OCI-LY1 (cell line): Measurements from ENCODE around the gene HOMER2.
"Not testable (repeated sequence)": the region's sequence is repeated elsewhere in the genome, so short reads cannot be mapped to it uniquely, and the experiment has no call there.

Experiments
- H2AFZ ChIP-seq: fragments of 200-600 bp; sonication (generic), shearing (Covaris generic); 2 replicates; pipeline ENCODE4 v1.6.0; 2014; ENCODE audit warnings: antibody characterized with exemption, mild to moderate bottlenecking, low read length
- H3F3A ChIP-seq: fragments of 200-600 bp; sonication (generic), shearing (Covaris generic); 2 replicates; pipeline ENCODE4 v1.6.0; 2014; ENCODE audit warnings: mild to moderate bottlenecking, antibody characterized with exemption, low read length, moderate library complexity; ENCODE audit not compliant: insufficient read depth
- H3K27ac ChIP-seq: fragments of 200-600 bp; sonication (generic); 2 replicates; pipeline ENCODE4 v1.5.1; 2014; ENCODE audit warnings: low read length, mixed run types, mild to moderate bottlenecking, low read depth; ENCODE audit not compliant: poor library complexity, severe bottlenecking
- H3K27me3 ChIP-seq: fragments of 200-600 bp; sonication (generic); 2 replicates; pipeline ENCODE4 v1.6.0; 2014; ENCODE audit warnings: antibody characterized with exemption, mild to moderate bottlenecking, low read length, moderate library complexity; ENCODE audit not compliant: insufficient read depth
- H3K36me3 ChIP-seq: fragments of 200-600 bp; sonication (generic); 2 replicates; pipeline ENCODE4 v1.6.1; 2014; ENCODE audit warnings: mild to moderate bottlenecking, antibody characterized with exemption, low read length, moderate library complexity, mixed read lengths; ENCODE audit not compliant: insufficient read depth
- H3K4me1 ChIP-seq: fragments of 200-600 bp; sonication (generic); 2 replicates; pipeline ENCODE4 v1.5.1; 2014; ENCODE audit warnings: mild to moderate bottlenecking, low read length, moderate library complexity; ENCODE audit not compliant: insufficient read depth, severe bottlenecking
- H3K4me2 ChIP-seq: fragments of 200-600 bp; sonication (generic), shearing (Covaris generic); 2 replicates; pipeline ENCODE4 v1.6.1; 2014; ENCODE audit warnings: low read length
- H3K4me3 ChIP-seq: fragments of 200-600 bp; sonication (generic); 2 replicates; pipeline ENCODE4 v1.5.1; 2014; ENCODE audit warnings: low read length, low read depth, mild to moderate bottlenecking, mixed read lengths; ENCODE audit not compliant: poor library complexity, severe bottlenecking
- H3K79me2 ChIP-seq: fragments of 200-600 bp; shearing (Covaris generic); 2 replicates; pipeline ENCODE4 v1.6.1; 2016; ENCODE audit warnings: mixed run types, low read length, mixed read lengths; ENCODE audit not compliant: insufficient read depth
- H3K9ac ChIP-seq: fragments of 200-600 bp; sonication (generic), shearing (Covaris generic); 2 replicates; pipeline ENCODE4 v1.6.1; 2014; ENCODE audit warnings: mild to moderate bottlenecking, low read length, mixed read lengths
- H3K9me2 ChIP-seq: fragments of 200-600 bp; sonication (generic), shearing (Covaris generic); 2 replicates; pipeline ENCODE4 v1.6.1; 2014; ENCODE audit warnings: low read depth, mild to moderate bottlenecking, low read length, mixed read lengths
- H3K9me3 ChIP-seq: fragments of 200-600 bp; shearing (Covaris generic); 2 replicates; pipeline ENCODE4 v1.6.1; 2014; ENCODE audit warnings: low read length, mixed read lengths
- H4K20me1 ChIP-seq: fragments of 200-600 bp; sonication (generic), shearing (Covaris generic); 2 replicates; pipeline ENCODE4 v1.6.0; 2016; ENCODE audit warnings: mild to moderate bottlenecking, low read length; ENCODE audit not compliant: insufficient read depth
- CTCF ChIP-seq: fragments of 200-600 bp; sonication (generic), shearing (Covaris generic); IDR thresholded peaks from 2 replicates; pipeline ENCODE4 v1.5.1; 2017; ENCODE audit warnings: mild to moderate bottlenecking, antibody characterized with exemption, low read length, moderate library complexity, mixed read lengths
- EZH2 ChIP-seq: fragments of 200-600 bp; sonication (generic), shearing (Covaris generic); IDR thresholded peaks from 2 replicates; pipeline ENCODE4 v1.8.0; 2017; ENCODE audit warnings: borderline replicate concordance, mixed run types, mild to moderate bottlenecking, antibody characterized with exemption, low read length, moderate library complexity, mixed read lengths

Gene HOMER2

GRCh38 chr15:82870727-82871320 lies 81.7 kb downstream of the HOMER2 start:
- Histone ChIP-seq H3K9me3 (no peaks in the 10 kb centered on the region), H4K20me1 (no peaks in the 10 kb centered on the region), H3K9me2 (no peaks in the 10 kb centered on the region), H3K79me2 (no peaks in the 10 kb centered on the region), H2AFZ (no peak overlapping the region), H3K36me3 (no peaks in the 10 kb centered on the region), H3K9ac (no peak overlapping the region), H3K4me3 (no peak overlapping the region), H3K27me3 (no peaks in the 10 kb centered on the region), H3K4me1 (no peaks in the 10 kb centered on the region), H3K27ac (no peak overlapping the region), H3K4me2 (no peak overlapping the region), H3F3A (no peaks in the 10 kb centered on the region)
- no peak for TF ChIP-seq EZH2
- TF ChIP-seq CTCF = no peak

GRCh38 chr15:82865981-82866380 lies 86.5 kb downstream of the HOMER2 start:
- H3F3A ChIP-seq, H3K4me3 ChIP-seq, H3K9me3 ChIP-seq, H3K79me2 ChIP-seq, H3K4me2 ChIP-seq, H3K27ac ChIP-seq, H3K9me2 ChIP-seq, H2AFZ ChIP-seq, H3K27me3 ChIP-seq, H3K9ac ChIP-seq, H3K36me3 ChIP-seq, H4K20me1 ChIP-seq, H3K4me1 ChIP-seq: not testable (repeated sequence)

DNA sequence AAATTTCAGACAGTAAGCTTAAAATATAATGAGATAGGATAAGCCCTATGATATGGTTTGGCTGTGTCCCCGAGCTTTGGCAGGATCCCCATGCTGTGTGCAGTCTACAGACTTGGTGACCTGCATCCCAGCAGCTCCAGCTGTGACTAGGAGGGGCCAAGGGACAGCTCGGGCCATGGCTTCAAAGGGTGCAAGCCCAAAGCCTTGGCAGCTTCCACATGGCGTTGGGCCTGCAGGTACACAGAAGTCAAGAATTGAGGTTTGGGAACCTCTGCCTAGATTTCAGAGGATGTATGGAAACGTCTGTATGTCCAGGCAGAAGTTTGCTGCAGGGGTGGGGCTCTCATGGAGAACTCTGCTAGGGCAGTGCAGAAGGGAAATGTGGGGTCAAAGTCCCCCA lies 86.9 kb downstream of the HOMER2 start:
- not testable (repeated sequence) for H3K9me2 ChIP-seq, H3K27me3 ChIP-seq, H3F3A ChIP-seq, H3K36me3 ChIP-seq, H3K4me3 ChIP-seq, H3K9me3 ChIP-seq, H2AFZ ChIP-seq, H4K20me1 ChIP-seq, H3K4me2 ChIP-seq, H3K9ac ChIP-seq, H3K4me1 ChIP-seq, H3K79me2 ChIP-seq, H3K27ac ChIP-seq

- no peaks in the 10 kb centered on the region for H3K4me1 ChIP-seq
- H3K27ac ChIP-seq = no peak overlapping the region
- no peaks in the 10 kb centered on the region for H3K27me3 ChIP-seq
- no peak overlapping the region for H3K4me3 ChIP-seq
- H4K20me1 ChIP-seq = no peaks in the 10 kb centered on the region
- no peak overlapping the region for H3K4me2 ChIP-seq
- H3K36me3 ChIP-seq = no peaks in the 10 kb centered on the region; the same call in 1 of the 2 replicates
- no peak overlapping the region for H3K9ac ChIP-seq
- no peaks in the 10 kb centered on the region for H3K9me2 ChIP-seq
- H3K79me2 ChIP-seq = no peaks in the 10 kb centered on the region
- H2AFZ ChIP-seq = no peak overlapping the region
- no peaks in the 10 kb centered on the region for H3F3A ChIP-seq
- no peaks in the 10 kb centered on the region for H3K9me3 ChIP-seq
- no peak for TF ChIP-seq EZH2
Observed at GRCh38 chr15:82864967-82865366, 87.6 kb downstream of the HOMER2 start.

DNA sequence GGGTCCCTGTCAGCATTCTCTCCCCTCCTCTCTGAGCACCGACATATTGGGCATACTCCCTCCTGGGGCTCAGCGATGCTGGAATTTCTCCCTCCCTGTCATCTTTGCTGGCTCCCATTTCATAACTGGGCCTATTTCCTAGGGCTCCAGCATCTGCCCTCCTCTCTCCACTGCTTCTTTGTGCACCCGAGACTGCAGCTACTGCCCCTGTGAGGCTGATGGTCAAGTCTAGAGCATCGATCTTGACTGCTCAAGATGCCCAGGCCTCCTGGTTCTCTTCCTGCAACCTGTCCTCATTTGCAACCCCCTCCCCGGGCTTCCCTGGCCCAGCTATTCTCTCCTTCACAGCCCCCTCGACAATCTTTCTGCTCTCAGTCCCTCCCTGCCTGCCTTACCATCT lies 89.6 kb downstream of the HOMER2 start:
- Histone ChIP-seq H2AFZ (no peak overlapping the region), H3K27ac (no peak overlapping the region), H3K4me1 (no peaks in the 10 kb centered on the region), H3K9me2 (no peaks in the 10 kb centered on the region), H3K9me3 (no peaks in the 10 kb centered on the region), H3K9ac (no peak overlapping the region), H3K79me2 (no peaks in the 10 kb centered on the region), H3K4me2 (no peak overlapping the region), H4K20me1 (no peaks in the 10 kb centered on the region), H3K4me3 (no peak overlapping the region), H3K27me3 (no peaks in the 10 kb centered on the region), H3F3A (no peaks in the 10 kb centered on the region), H3K36me3 (no peaks in the 10 kb centered on the region; the same call in 1 of the 2 replicates)
- TF ChIP-seq CTCF = no peak
- no peak for TF ChIP-seq EZH2
